H1 (cell line): ENCODE measurements around the gene TTLL1. TPM values are rescaled to one million over a fixed set of nuclear protein-coding genes. Genes with fewer than 3 reads are reported as not detected.

Source experiments
- CTCF ChIA-PET: fragments of 300-600 bp; sonication (Branson Sonifier 250); formaldehyde crosslinking; loops from one replicate; lab custom pipeline; 2021; ENCODE audit not compliant: partially characterized antibody; lab: Charles Lee
- POLR2A ChIA-PET: fragments of 300-600 bp; sonication (Branson Sonifier 250); formaldehyde crosslinking; loops from one replicate; lab custom pipeline; 2021; ENCODE audit warnings: inconsistent platforms; ENCODE audit not compliant: partially characterized antibody; lab: Charles Lee
- DNase-seq, 2 experiments: peaks; one replicate each; pipeline versions ENCODE4 v3.0.0 to v3.0.0-alpha.2; 2010 to 2022; ENCODE audit warnings: low spot score in 2 of 2, low read depth in 1 of 2, mixed read lengths in 1 of 2
- FAIRE-seq: peaks from 2 replicates; lab custom pipeline; 2011; peaks lifted over from hg19 to GRCh38; lab: Jason Lieb, UNC
- H2AFZ ChIP-seq: 2 replicates; pipeline ENCODE4 v1.8.1; 2012; ENCODE audit warnings: low read length, inconsistent platforms
- H2AK5ac ChIP-seq: 2 replicates; pipeline ENCODE4 v1.6.1; 2013; ENCODE audit warnings: low read depth, low read length
- H2BK120ac ChIP-seq: replicated peaks from 2 replicates; pipeline ENCODE3; 2013; ENCODE audit warnings: low read depth, low read length, inconsistent platforms
- H2BK12ac ChIP-seq: 2 replicates; pipeline ENCODE4 v1.6.1; 2013; ENCODE audit warnings: low read depth, low read length
- H2BK15ac ChIP-seq: 2 replicates; pipeline ENCODE4 v1.6.1; 2013; ENCODE audit warnings: low read length
- H2BK20ac ChIP-seq: 2 replicates; pipeline ENCODE4 v1.6.1; 2013; ENCODE audit warnings: low read length
- H2BK5ac ChIP-seq: 2 replicates; pipeline ENCODE4 v1.6.1; 2013; ENCODE audit warnings: low read depth, low read length
- H3K14ac ChIP-seq: 2 replicates; pipeline ENCODE4 v1.6.1; 2013; ENCODE audit warnings: inconsistent platforms; ENCODE audit not compliant: insufficient read length
- H3K18ac ChIP-seq: 2 replicates; pipeline ENCODE4 v1.6.1; 2013; ENCODE audit warnings: low read length; ENCODE audit errors: extremely low read depth
- H3K23ac ChIP-seq: 2 replicates; pipeline ENCODE4 v1.6.1; 2013; ENCODE audit warnings: inconsistent platforms; ENCODE audit not compliant: insufficient read length
- H3K23me2 ChIP-seq: 2 replicates; pipeline ENCODE4 v1.6.1; 2013; ENCODE audit warnings: low read depth, low read length
- H3K27ac ChIP-seq: 2 replicates; pipeline ENCODE4 v1.6.1; 2011; ENCODE audit warnings: low read depth, low read length, inconsistent platforms
- H3K27me3 ChIP-seq, 4 experiments: replicated peaks in 1 of 4; 1 replicate in 1 of 4; 2 replicates in 3 of 4; pipeline versions ENCODE4 v1.6.1 to v1.8.1; 2011 to 2013; ENCODE audit warnings: low read length in 3 of 4, mild to moderate bottlenecking in 3 of 4, inconsistent platforms in 2 of 4, mixed read lengths in 2 of 4, moderate library complexity in 1 of 4; ENCODE audit not compliant: control insufficient read depth in 3 of 4, insufficient read depth in 3 of 4; ENCODE audit errors: extremely low read depth in 1 of 4
- H3K36me3 ChIP-seq, 4 experiments: 2 replicates each; pipeline versions ENCODE4 v1.6.1 to v1.8.1; 2011 to 2013; ENCODE audit warnings: mild to moderate bottlenecking in 4 of 4, low read length in 3 of 4, moderate library complexity in 2 of 4, control low read depth in 1 of 4, inconsistent platforms in 1 of 4; ENCODE audit not compliant: insufficient read depth in 4 of 4, control insufficient read depth in 2 of 4
- H3K4ac ChIP-seq: replicated peaks from 2 replicates; pipeline ENCODE3; 2013; ENCODE audit warnings: low read length, low read depth, mixed read lengths, inconsistent platforms; ENCODE audit not compliant: insufficient read length
- H3K4me1 ChIP-seq, 4 experiments: replicated peaks in 1 of 4; 1 replicate in 1 of 4; 2 replicates in 3 of 4; pipeline versions ENCODE4 v1.6.1 to v1.8.1; 2011 to 2013; ENCODE audit warnings: low read length in 3 of 4, inconsistent platforms in 2 of 4, mixed read lengths in 1 of 4; ENCODE audit not compliant: insufficient read depth in 4 of 4, control insufficient read depth in 3 of 4
- H3K4me2 ChIP-seq, 2 experiments: 2 replicates each; pipeline versions ENCODE4 v1.6.1 to v1.8.1; 2011 to 2013; ENCODE audit warnings: low read depth in 2 of 2, low read length in 2 of 2, control low read depth in 1 of 2, inconsistent platforms in 1 of 2, mild to moderate bottlenecking in 1 of 2; ENCODE audit not compliant: insufficient read depth in 1 of 2
- H3K4me3 ChIP-seq, 4 experiments: fragments of 200-600, 300-600 bp in 1 of 4; sonication (generic), shearing (Covaris generic), sonication (Bioruptor Twin) in 1 of 4; 2 replicates each; pipeline versions ENCODE4 v1.5.1 to v1.8.1; 2011 to 2016; ENCODE audit warnings: low read length in 4 of 4, low read depth in 3 of 4, control low read depth in 2 of 4, inconsistent platforms in 2 of 4, mild to moderate bottlenecking in 2 of 4, mixed read lengths in 1 of 4, moderate library complexity in 1 of 4; ENCODE audit not compliant: insufficient read depth in 2 of 4; ENCODE audit errors: extremely low read depth in 1 of 4
- H3K56ac ChIP-seq: replicated peaks from 2 replicates; pipeline ENCODE3; 2013; ENCODE audit warnings: low read depth, mild to moderate bottlenecking, mixed read lengths, low read length, inconsistent platforms; ENCODE audit not compliant: insufficient read length
- H3K79me1 ChIP-seq: 2 replicates; pipeline ENCODE4 v1.6.1; 2013; ENCODE audit warnings: low read depth, low read length, control low read depth
- H3K79me2 ChIP-seq, 2 experiments: 2 replicates each; pipeline versions ENCODE4 v1.6.1 to v1.8.1; 2012 to 2013; ENCODE audit warnings: low read length in 2 of 2, mild to moderate bottlenecking in 2 of 2, inconsistent platforms in 1 of 2; ENCODE audit not compliant: insufficient read depth in 2 of 2, control insufficient read depth in 1 of 2
- H3K9ac ChIP-seq, 4 experiments: replicated peaks in 1 of 4; 1 replicate in 1 of 4; 2 replicates in 3 of 4; pipeline versions ENCODE4 v1.6.1 to v1.8.1; 2011 to 2013; ENCODE audit warnings: low read depth in 3 of 4, low read length in 3 of 4, control low read depth in 2 of 4, mild to moderate bottlenecking in 2 of 4, moderate library complexity in 2 of 4, inconsistent platforms in 1 of 4; ENCODE audit errors: extremely low read depth in 1 of 4
- H3K9me3 ChIP-seq, 2 experiments: 2 replicates each; pipeline versions ENCODE4 v1.6.1 to v1.8.1; 2012 to 2013; ENCODE audit warnings: mild to moderate bottlenecking in 2 of 2, moderate library complexity in 2 of 2, control low read depth in 1 of 2, inconsistent platforms in 1 of 2, low read depth in 1 of 2, low read length in 1 of 2, mixed read lengths in 1 of 2; ENCODE audit not compliant: insufficient read depth in 2 of 2
- H4K20me1 ChIP-seq, 2 experiments: replicated peaks in 1 of 2; 2 replicates each; pipeline versions ENCODE3 to v1.8.1; 2011 to 2013; ENCODE audit warnings: inconsistent platforms in 2 of 2, low read length in 2 of 2, mild to moderate bottlenecking in 1 of 2; ENCODE audit not compliant: insufficient read depth in 2 of 2, control insufficient read depth in 1 of 2
- H4K5ac ChIP-seq: 2 replicates; pipeline ENCODE4 v1.6.1; 2013; ENCODE audit warnings: low read length, low read depth, mixed read lengths, inconsistent platforms; ENCODE audit not compliant: insufficient read length
- H4K8ac ChIP-seq: 2 replicates; pipeline ENCODE4 v1.8.0; 2013; ENCODE audit warnings: mild to moderate bottlenecking, moderate library complexity, low read length, inconsistent platforms; ENCODE audit not compliant: insufficient read depth; ENCODE audit errors: extremely low read depth
- H4K91ac ChIP-seq: replicated peaks from 2 replicates; pipeline ENCODE3; 2013; ENCODE audit warnings: low read length, mixed read lengths, inconsistent platforms; ENCODE audit not compliant: insufficient read length
- CEBPB ChIP-seq: IDR thresholded peaks from 2 replicates; pipeline ENCODE4 v1.6.1; 2012; ENCODE audit warnings: low read depth, low read length
- CHD2 ChIP-seq: IDR thresholded peaks from 2 replicates; pipeline ENCODE4 v1.6.1; 2012; ENCODE audit warnings: low read length, improper control_type of control experiment
- CREB1 ChIP-seq: IDR thresholded peaks from 2 replicates; pipeline ENCODE4 v1.6.1; 2012; ENCODE audit warnings: inconsistent platforms
- GABPA ChIP-seq: IDR thresholded peaks from 2 replicates; pipeline ENCODE4 v1.6.1; 2011; ENCODE audit warnings: mild to moderate bottlenecking, low read length, moderate library complexity, borderline replicate concordance; ENCODE audit not compliant: insufficient read depth
- NRF1 ChIP-seq: IDR thresholded peaks from 2 replicates; pipeline ENCODE4 v1.6.1; 2011; ENCODE audit warnings: mild to moderate bottlenecking, low read depth, low read length, improper control_type of control experiment
- RAD21 ChIP-seq, 2 experiments: IDR thresholded peaks in 1 of 2; conservative IDR thresholded peaks in 1 of 2; 2 replicates each; pipeline ENCODE4 v1.6.1; 2011; ENCODE audit warnings: low read depth in 2 of 2, low read length in 2 of 2, improper control_type of control experiment in 1 of 2, inconsistent platforms in 1 of 2, mild to moderate bottlenecking in 1 of 2, moderate library complexity in 1 of 2
- RXRA ChIP-seq: IDR thresholded peaks from 2 replicates; pipeline ENCODE4 v1.6.1; 2011; ENCODE audit warnings: low read depth, mild to moderate bottlenecking, low read length, moderate library complexity; ENCODE audit not compliant: insufficient read depth
- TAF7 ChIP-seq: optimal IDR thresholded peaks from 2 replicates; pipeline ENCODE3; 2011; ENCODE audit warnings: low read depth, mild to moderate bottlenecking, inconsistent platforms, low read length, moderate library complexity, borderline replicate concordance
- WGBS, 2 experiments: shearing (Covaris generic) in 1 of 2; methylation state at CpG; one replicate each; pipeline versions ENCODE4 v1.1.6 to v1.1.7; 2013 to 2015; ENCODE audit warnings: low lambda C conversion rate in 2 of 2, mixed read lengths in 2 of 2, inconsistent platforms in 1 of 2, low coverage in 1 of 2, missing lambda C conversion rate in 1 of 2; ENCODE audit not compliant: insufficient replicate concordance in 2 of 2, insufficient coverage in 1 of 2, insufficient read length in 1 of 2; ENCODE audit errors: extremely low coverage in 1 of 2, missing lambda C conversion rate in 1 of 2; 5-methylcytosine and 5-hydroxymethylcytosine counted together
- polyA plus RNA-seq, 7 experiments: library from polyadenylated mRNA; depleted of rRNA in 3 of 7; stranded (reverse) in 5 of 7; unstranded in 2 of 7; fragments of >200 nt in 5 of 7; fragments of 200-250 nt in 2 of 7; gene quantifications; 1 replicate in 5 of 7; 2 replicates in 1 of 7; 4 replicates in 1 of 7; pipeline versions ENCODE4 v1.2.1 to v1.2.3, GENCODE V29; 2011 to 2013; ENCODE audit warnings: missing spikeins in 2 of 7, mixed read lengths in 2 of 7
- total RNA-seq: library from RNA; stranded (reverse); fragmentation: NEBNext Ultra II Directional; extraction: Animal tissue kit (Norgen Biotek cat#: 25700); gene quantifications from 2 replicates; pipeline ENCODE4 v1.2.1, GENCODE V29; 2021

Gene TTLL1
- total and polyA plus RNA-seq, 2 of the 8 experiments (the other 6 are each of a cell fraction or from before 2014, with no cell fraction given), result 5.0 to 13.8 TPM

DNA sequence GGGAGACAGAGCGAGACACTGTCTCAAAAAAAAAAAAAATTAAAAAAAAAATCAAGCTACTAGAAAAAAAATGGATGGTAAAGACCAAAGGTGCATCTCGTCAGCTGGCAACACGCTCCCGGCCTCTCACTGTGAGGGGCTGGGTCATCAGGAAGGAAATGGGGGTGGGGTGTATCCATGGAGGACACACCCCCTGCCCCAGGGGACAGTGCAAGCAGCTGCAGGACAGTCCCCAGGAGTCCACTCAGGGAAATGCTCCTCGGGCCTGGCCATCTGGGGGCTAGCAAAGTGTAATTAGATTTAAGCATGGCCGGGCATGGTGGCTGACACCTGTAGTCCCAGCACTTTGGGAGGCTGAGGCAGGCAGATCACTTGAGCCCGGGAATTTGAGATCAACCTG, 23.1 kb downstream of the TTLL1 start:
- H3K18ac ChIP-seq, result no peak overlapping the region
- no peak overlapping the region for H3K27ac ChIP-seq
- H2BK120ac ChIP-seq, result no peak overlapping the region
- H3K23me2 ChIP-seq, result no peaks in the 10 kb centered on the region
- CTCF ChIA-PET, result interaction anchor here (0.6 to 1.9 kb wide), 4 partner anchors 8 to 95 kb away, joined by 3 to 8 read pairs (median 4); no protein-coding TSS in a partner anchor
- H3K4me3 ChIP-seq, result no peak overlapping the region
- no peaks in the 10 kb centered on the region for H4K20me1 ChIP-seq
- no peaks in the 10 kb centered on the region for H3K9me3 ChIP-seq
- H2AK5ac ChIP-seq, result no peak overlapping the region
- no peaks in the 10 kb centered on the region for H3K79me1 ChIP-seq
- POLR2A ChIA-PET, result interaction anchor here (0.6 to 1.4 kb wide), 3 partner anchors 14 to 452 kb away, joined by 3 to 5 read pairs (median 3); partner anchors contain the start of gene POLDIP3
- no peak overlapping the region for H2BK5ac ChIP-seq
- H3K14ac ChIP-seq, result no peak overlapping the region
- H3K23ac ChIP-seq, result no peak overlapping the region
- H3K4ac ChIP-seq, result no peak overlapping the region
- H2AFZ ChIP-seq, result no peak overlapping the region
- no peak overlapping the region for H3K56ac ChIP-seq
- H3K36me3 ChIP-seq, result no peaks in the 10 kb centered on the region
- H3K4me2 ChIP-seq, result no peak overlapping the region
- no peaks in the 10 kb centered on the region for H3K27me3 ChIP-seq
- no peak overlapping the region for H4K5ac ChIP-seq
- no peak overlapping the region for H2BK15ac ChIP-seq
- H4K91ac ChIP-seq, result no peak overlapping the region
- no peaks in the 10 kb centered on the region; a peak in 1 of 7 replicates for H3K4me1 ChIP-seq
- TF ChIP-seq RXRA (no peak), GABPA (no peak), NRF1 (no peak), CEBPB (no peak), CREB1 (no peak), CHD2 (no peak), RAD21 (IDR thresholded peaks at IDR 0.05 in 1 of 2, conservative IDR thresholded peaks at IDR 0.05 in 1 of 2; ENCODE audit: low read depth in 2 of 2, low read length in 2 of 2) (no peak), TAF7 (no peak)
- no peaks in the 10 kb centered on the region for H3K79me2 ChIP-seq
- DNase-seq (no peak), FAIRE-seq (no peak)
- no peak overlapping the region for H2BK20ac ChIP-seq
- 86% methylated on average over 7 of the region's 7 CpGs; no CpG with 5 or more reads in 1 of the 2 experiments for WGBS, 2 experiments
- no peak overlapping the region for H4K8ac ChIP-seq
- H2BK12ac ChIP-seq, result no peak overlapping the region
- no peak overlapping the region for H3K9ac ChIP-seq
